OCI-M2 (cell line): ENCODE results near the gene VAPB.

Experiments used
- DNase-seq: peaks from one replicate; lab custom pipeline; 2025; ENCODE audit not compliant: unreplicated experiment; lab: John Stamatoyannopoulos, UW

The VAPB gene

DNA sequence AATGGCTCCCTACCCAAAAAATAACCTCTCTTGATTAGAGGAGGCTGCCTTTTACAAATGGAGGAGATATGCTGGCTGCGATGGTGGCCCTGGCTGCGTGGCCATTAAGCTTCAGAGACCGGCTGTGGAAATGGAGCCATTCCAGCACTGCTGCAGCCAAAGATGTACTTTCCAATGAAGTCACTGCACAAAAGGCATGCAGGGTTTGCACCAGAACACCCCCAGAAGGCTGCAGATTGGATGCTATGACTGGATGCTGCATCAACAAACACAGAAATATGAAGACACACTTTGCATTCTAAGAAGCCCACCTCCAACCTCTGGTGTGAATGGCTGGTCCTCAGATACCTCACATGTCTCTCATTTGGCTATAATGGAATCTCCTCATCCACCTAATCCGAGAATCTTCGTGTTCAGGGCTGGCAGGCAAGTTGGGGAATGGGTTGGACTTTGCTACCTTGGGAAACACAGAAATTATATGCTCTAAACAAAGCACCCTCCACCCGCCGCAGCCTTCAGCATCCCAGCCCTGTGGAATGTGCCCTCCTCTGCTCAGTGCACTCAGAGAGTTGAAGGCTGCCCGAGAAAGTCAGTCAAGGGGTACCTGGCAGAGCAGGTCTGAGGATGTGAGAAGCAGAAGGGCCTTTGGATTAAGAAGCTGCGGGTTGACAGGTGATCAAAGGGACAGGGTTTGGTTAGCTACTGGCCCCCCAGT, 90.9 kb downstream of the VAPB start:
- DNase-seq: no peak

DNA sequence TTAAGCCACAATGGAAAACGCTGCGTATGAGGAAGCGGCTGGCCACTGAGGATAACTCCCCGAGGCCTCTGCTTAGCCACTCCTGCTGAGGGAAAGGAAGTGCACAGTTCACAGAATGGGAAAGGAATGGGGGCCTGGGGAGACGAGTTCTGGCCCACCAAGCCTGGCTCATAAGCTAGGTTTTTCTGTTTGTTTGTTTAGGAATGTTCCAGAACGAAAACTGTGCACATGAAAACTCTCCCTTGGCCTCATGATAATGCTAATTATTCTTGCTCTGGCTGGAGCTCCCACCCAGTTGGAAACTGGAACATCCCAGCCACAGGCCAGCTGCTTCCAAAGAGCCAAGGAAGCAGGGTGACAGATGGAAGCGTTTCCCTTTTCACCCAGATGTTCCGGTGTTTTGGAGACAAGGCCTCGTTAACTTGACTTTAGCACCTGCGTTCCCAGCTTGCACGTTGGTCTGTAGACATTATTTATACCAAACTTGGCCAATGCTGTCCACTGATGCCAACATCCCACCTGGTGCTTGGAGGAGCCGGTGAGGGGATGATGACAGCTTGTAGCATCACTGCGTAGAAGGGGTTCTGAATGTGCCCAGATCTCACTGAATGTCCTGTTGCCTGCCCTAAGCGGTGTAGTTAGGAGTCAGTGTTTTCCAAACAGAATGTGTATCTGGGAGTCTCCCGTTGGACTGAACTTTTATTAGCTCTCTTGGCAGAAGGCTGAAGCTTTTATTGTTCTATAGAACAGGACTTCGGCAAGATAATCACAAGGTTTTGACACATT, 91.7 kb downstream of the VAPB start:
- no peak for DNase-seq

DNA sequence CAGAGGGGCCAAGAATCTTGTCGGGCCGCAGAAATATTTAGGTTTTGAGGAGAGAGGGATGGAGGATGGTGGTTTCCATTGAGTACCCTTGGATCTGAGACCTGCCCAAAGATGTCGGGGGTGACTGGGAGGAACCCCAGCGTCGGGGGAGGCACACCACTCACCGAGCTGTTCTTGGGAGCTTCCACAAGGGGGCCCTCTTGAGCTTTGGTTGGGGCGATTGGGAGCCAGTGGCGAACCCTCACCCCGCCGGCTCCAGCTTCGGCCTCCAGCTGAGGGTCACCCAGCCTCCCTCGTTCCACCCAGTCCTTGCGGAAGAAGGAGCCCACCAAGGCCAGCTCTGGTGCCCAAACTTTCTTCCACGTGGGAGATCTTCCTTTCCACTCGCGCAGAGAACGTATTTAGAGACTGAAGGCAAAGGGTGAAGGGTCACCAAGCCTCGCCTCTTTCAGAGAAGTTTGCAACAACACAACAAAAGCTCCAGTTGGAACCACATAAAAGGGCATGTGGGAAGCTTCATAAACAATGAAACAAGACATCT, 92.5 kb downstream of the VAPB start:
- no peak for DNase-seq

DNA sequence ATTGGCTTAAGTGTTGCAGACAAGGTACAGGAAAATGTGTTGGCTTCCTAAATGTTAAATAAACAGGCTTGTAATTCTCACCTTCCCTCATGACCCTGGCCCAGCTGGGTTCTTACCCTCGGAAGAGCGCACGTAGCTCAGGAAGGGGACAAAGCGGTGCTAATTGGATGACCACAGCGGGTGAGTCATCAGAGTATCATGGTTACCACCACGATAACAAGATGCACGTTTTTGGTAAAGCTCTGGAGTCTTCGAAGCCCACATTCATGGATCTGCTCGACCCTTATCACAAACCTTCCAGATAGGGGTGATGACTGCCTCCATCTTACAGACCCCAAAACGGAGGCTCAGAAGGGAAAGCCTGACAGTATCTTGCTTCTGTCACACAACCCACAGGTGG, 93.4 kb downstream of the VAPB start:
- DNase-seq: no peak

DNA sequence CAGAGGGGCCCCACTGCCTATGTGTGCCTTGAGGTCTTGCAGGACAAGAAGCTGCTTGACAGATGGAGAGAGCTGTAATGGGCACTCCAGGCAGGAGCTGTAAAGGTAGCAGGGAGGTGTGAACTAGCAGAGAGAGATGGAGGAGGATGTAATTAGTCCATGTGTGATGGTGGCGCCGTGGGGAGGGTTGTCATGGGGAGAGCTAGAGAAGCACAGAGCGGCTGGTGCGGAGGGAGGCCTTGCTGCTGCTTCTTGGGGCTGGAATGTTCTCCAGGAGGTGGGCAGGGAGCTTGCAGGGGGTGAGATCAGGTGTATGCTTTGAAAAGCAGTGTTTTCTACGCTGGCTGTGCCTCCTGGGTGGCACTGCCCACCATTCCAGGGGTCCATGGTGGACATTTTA, 94.0 kb downstream of the VAPB start:
- DNase-seq: no peak

DNA sequence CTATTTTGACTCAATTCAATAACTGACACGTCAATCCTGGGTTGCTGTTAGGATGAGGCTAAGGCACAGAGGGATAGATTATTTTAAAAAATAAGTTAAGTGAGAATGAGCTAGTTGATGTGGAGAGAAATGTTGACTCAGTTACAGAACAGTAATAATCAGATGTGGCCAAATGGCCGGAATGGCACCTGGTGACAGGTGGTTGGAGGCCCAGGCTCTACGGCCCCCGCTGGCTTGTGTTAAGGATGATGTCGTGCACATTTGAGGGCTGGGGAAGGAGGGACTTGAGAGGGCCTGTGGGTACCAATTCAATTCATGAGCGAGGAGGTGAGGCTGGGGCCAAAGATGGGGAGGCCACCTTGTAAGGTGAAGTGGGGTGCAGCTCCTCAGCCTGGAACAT, 94.4 kb downstream of the VAPB start:
- DNase-seq: no peak

DNA sequence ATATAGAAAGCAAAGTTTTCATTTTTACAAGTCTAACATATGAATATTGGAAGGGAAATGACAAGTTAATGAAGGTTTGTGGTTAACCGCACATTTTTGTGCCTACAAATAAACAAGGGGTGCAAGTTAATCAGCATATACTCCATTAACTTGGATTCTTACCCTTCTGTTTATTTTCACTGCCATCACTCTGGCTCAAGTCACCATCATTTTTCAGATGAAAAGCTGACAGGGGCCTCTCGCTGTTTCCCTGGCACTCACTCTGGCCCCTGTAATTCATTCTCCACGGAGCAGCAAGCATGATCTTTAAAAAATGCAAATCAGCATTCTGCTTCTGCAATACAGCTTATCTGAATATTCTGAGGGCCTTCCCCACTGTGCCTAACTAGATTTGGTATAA, 96.4 kb downstream of the VAPB start:
- no peak for DNase-seq

DNA sequence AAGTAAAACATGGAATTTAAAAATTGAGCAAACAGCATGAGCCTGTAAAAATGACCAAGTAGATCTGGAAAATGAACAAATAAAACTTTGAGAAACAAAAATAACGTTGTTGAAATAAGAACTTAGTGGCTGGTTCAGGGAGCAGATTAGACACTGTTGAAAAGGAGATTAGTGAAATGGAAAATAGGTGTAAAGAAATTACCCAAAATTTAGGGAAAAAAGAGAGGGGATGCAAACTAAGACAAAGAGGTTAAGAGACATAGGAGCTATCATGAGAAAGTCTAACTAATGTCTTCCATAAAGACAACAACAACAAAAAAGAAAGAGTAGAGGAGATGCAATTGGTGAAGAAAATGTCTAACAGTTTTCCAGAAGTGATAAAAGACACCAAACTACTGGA, 97.2 kb downstream of the VAPB start:
- DNase-seq: no peak

DNA sequence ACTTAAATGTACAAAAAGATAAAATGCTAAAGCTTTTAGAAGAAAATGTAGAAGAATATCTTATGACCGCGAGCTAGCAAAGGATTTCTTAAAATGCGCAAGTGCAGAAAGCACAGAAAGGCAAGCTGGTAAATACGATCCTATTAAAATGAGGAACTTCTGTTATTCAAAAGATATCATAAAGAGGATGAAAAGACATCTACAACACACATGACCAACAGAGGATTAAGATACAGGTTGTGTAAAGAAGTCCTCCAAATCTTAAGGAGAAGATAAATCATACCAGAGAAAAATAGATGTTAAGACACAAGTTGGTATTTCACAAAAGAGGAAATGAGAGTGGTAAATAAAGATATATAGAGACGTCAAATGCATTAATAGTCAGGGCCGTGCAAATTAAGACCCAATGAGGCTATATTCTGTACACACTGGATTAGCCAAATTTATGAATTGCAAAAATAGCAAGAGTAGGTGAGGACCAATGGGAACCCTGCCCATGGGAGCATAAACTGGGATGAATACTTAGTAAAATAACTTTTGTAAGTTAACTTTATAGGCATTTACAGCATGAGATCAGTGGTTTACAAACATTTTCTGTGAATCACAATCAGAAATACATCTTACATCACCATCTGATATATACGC, 103.2 kb downstream of the VAPB start:
- no peak for DNase-seq

DNA sequence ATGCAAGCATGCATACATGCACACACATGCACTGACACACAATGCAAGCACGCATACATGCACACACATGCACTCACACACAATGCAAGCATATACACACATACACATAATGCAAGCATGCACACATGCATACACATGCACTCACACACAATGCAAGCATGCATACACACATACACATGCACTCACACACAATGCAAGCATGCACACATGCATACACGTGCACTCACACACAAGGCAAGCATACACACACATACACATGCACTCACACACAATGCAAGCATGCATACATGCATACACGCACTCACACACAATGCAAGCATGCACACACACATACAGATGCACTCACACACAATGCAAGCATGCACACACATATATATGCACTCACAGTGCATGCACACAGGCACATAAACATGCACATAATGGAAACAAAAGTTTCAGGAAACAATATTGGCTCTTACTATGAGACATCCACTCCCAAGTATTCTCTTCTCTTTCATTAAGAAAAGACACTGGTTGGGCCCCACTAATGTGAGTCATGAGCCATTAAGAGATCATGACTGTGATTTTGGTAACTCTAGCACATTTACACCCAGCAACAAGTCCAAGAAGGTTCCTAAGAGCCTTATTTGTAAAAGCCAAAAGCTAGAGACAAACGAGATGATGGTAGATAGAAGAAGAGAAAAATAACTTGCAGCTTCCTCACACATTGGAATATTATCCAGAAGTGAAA, 103.9 kb downstream of the VAPB start:
- DNase-seq: no peak

DNA sequence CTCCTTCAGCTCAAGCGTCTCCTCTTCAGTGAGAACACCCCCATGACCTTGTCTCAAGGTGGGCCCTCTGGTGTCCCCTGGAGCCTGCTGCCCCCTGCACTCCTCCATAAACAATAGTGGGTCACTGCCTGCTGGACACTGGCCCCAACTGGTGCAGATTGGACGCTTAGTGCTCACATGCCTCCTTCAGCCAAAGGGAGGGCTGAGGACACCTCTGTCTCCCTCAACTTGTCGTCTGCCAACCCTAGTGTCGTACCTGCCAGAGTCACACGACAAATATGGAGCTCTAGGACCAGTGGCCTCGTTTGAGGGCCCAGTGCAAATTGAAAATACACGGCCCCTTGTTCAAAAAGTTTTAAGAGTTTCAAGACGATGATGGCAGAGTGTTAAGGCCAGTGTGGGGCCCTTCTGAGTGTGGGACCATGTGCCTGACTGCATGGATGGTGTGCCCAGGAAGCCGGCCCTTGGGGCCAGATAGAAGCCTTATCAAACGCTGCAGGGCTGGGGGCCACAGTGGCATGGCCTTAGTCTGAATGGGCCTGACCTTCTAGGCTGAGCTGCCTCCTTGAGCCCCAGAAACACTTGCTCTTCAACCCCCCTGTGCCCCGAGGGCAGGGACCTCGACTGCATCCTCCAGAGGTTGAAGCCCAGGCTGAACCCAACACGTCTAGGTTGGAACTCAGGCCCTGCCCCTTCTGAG, 106.0 kb downstream of the VAPB start:
- DNase-seq: no peak

DNA sequence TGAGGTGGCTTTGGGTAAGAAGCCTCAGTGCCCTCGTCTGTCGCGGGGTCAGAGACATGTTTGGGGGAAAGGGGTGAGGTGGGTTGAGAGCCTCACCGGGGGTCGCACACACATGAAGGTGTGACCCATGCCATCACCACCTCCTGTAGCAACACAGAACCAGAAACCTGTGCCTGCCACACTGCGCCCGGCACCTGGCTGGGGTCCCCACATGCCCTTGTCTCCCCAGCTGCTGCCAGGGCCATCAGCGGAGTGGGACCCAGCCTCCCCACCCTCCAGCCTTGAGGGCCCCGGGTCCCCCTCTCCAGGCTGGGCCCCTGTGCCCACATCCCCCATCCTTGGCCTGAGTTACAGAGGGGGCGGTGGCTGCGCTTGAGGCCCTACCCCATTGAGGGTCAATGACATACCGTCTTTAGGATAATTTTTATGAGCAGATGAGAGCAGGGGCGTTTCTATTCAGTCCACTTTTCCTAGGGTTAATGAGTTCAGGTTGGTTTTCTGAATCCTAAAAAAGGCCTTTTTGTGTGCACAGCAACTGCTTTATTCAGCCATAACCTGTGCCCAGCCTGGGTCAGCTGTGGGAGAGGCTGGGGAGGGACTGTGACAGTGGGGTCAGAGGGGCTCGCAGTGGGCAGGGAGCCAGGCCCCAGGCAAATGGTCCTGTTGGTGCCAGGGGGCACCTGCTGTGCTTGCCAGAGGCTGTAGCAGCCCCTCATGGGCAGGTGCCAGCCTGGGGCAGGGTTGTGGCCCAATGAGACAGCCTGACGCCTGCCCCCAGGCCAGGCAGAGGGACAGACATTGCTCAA, 106.8 kb downstream of the VAPB start:
- no peak for DNase-seq

DNA sequence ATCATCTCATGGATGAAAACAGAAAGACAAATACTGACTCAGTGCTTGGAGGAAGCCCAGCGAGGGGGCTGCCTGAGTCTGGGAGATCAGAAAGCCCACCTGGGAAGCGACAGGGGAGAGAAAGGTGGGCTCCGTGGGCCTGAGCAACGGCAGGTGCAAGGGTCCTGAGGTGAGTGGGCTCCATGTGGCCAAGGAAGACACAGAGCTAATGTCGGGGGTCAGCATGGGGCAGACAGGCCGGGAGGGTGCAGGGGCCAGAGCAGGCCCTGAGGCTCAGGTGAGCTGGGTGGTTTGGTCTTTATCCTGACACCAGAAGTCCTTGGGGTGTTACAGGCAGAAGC, 107.4 kb downstream of the VAPB start:
- DNase-seq: no peak

DNA sequence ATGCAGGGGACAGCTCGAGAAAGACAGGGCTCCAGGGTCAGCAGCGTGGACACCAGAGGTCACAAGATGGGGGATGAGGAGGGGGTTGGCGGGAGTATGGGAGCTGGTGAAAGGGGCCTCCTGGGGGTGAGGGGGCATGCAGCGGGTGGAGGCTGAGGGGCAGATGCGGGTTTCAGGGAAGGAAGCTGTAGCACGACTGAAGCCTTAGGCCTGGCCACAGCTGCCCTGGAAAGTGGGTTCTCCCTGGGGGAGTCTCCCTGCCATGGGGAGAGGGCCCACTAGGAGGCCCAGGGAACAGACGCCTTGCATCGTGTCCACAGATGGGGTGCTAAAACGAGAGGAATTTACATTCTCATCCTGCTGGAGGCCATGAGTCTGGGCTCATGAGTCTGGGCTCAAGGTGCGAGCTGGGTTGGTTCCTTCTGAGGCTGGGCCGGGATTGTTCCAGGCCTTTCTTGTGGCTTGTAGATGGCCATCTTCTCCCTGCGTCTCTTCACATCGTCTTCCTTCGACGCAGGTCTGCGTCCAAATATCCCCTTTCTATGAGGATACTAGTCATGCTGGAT, 108.1 kb downstream of the VAPB start:
- DNase-seq: no peak

DNA sequence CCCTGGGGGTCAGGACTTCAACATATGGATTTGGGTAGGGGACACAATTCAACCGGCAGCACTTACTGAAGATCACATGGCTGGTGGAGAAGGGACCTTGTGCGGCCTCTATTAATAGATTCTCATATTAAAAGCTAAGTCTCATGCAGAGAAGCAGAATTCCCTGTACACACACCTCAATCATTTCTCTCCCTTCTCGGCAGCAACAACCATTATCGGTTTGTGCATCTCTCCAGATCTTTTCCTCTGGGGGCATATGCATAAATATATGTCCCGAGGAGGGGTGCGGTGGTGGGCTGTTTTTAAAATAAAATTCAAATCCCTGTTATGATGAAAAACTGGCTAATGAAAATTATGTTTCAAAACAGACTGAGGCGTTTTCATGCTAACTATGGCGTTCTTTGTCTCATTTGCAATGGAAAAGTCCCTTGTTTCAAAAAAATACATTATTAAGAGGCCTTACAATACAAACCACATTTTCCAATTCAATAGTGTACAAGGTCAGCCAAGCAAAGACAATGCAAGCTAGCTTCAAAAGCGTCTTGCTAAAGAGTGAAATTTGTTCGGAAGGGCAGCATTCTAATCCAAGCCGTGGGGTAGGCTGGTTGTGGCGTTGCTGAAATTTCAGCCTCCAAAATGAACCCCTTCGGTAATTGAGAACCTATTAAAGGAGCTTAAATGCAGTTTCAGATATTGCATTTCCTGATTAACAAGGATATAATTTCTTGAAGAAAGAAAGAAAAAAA, 108.9 kb downstream of the VAPB start:
- DNase-seq: no peak

DNA sequence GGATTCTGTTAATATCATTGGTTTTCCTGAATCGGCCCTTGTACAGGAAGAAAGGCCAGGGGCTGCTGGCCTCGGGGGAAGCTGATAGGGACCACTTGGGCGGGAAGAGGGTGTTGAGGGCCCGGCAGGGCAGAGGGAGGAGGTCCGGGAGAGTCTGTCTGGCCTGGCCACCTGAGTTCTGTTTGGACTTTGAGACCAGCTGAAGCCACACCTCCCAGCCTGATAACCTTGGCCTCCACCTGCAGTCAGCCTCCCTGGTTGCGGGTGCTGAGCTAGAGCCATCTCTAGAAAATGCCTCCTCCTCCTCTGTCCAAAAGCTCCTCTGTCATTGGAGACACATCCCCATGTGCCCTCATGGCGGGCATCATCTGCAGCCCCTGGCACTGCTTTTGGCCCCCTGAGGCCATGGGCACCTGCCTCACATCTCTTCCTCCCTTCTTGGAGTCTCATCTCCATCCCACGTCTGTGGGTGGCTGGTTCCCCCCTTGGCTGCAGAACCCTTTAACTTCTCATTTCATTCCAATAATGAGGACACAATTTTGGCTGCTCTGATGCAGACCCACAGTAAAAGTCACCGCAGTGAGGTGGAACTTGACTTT, 109.5 kb downstream of the VAPB start:
- DNase-seq: no peak

DNA sequence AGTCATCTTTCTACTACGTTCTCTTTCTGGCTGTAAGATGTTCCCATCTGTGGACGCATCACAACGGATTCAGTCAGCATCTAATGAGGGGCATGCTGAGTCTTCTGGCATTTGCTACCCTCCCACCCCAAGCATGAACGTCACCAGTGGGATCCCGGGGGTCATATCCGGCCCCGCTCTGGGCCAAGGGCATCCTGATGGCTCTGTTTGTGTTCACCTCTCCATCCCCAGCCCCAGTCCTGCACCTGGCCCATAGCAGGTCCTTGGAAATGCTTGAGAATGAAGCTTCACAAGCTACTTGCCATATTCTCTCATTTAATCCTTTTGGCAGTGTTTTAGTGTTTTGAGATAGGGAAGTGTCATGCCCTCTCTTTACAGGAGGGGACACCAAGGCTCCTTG, 111.2 kb downstream of the VAPB start:
- DNase-seq: no peak
